Islet precursor cell (in vitro differentiated cells): Measurements from ENCODE around the gene KIAA0930.
"Not testable (repeated sequence)": the region's sequence is repeated elsewhere in the genome, so short reads cannot be mapped to it uniquely, and the experiment has no call there.

ENCODE experiments used
- DNase-seq: peaks from one replicate; pipeline ENCODE4 v3.0.0-alpha.2; 2018

KIAA0930 gene

DNA sequence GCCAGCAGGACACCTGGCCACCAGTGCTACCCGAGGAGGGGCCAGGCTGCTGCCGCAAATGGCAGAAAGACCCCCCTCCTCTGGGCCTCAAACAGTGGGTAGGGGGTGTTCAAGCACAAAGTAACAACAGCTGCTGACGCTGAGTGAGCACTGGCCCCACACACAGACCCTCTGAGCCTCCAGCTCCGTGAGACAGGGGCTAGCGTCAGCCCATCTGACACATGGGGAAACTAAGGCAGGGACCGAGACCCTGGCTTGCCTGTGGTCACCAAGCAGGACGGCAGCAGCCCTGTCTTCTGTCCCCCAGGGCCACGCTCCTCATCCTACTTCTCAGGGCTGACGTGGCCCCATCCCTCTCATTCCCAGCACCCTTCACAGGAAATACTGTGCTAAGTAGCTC lies 40.5 kb downstream of the KIAA0930 start:
- DNase-seq, result no peak

DNA sequence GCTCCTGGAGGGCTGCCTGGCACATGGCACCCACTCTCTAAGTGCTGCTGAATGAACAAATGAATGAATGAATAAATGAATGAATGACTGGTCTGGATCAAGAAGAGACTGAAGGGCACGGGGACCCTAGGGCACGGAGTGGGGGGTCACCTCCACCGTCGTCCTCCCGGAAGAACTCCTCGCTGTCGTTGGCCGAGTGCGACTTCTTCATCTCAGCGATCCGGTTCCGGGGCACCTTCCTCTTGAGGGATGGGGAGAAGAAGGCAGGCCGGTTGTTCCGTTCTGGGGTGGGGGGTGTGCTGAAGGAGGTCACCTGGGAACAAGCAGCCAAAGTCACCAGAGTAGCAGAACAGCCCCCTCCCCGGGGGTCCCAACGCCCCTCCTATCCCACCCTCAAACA lies 41.0 kb downstream of the KIAA0930 start:
- DNase-seq, result no peak

DNA sequence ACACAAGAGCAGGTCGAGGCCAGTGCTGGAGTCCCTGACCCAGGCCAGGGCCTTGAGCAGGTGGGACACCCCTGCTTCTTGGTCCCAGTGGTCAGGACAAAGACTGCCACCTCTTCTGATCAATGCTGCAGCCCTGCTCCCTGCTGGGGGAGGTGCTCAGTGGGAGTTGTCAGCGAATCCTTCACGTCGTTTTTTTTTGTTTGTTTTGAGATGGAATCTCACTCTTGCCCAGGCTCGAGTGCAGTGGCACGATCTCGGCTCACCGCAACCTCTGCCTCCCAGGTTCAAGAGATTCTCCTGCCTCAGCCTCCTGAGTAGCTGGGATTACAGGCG lies 42.3 kb downstream of the KIAA0930 start:
- DNase-seq, result no peak

DNA sequence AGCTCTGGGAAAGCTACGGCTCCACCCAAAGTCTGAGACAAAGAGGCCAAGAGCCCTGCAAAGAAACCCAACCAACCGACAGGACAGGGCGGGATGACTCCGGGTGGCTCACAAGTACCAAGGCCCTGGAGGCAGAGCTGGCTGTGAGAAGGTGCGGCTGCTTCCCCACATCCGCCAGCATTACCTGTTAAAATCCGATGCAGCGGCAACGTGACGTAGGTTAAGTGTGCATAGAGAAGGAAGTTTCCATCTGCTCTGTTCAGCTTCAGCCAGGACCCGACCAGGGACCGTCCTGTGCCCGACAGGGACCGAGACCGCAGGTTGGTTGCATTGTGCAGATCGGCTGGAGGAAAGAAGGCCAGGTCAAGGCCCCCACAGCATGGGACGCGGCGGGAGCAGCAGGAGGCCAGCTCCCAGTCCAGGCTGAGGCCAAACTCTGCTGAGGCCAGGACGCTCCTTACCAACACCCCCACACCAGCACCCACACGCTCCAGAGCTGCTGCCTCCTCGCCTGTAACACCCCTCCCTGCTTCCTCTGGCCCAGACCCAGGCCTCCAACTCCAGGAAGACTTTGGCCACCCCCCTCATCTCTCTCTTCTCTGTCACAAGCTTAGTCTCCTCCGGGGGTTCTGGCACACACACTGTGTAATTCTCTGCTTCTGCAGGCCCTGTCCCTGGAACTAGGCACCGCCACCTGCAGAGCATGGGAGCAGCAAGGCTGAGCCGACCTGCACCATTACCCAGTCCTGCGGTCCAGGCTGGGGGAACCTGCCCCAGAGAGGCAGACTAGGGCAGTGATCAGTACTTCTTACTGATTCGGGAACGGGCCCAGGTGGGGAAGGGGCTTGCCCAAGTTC lies 42.9 kb downstream of the KIAA0930 start:
- DNase-seq, result no peak

DNA sequence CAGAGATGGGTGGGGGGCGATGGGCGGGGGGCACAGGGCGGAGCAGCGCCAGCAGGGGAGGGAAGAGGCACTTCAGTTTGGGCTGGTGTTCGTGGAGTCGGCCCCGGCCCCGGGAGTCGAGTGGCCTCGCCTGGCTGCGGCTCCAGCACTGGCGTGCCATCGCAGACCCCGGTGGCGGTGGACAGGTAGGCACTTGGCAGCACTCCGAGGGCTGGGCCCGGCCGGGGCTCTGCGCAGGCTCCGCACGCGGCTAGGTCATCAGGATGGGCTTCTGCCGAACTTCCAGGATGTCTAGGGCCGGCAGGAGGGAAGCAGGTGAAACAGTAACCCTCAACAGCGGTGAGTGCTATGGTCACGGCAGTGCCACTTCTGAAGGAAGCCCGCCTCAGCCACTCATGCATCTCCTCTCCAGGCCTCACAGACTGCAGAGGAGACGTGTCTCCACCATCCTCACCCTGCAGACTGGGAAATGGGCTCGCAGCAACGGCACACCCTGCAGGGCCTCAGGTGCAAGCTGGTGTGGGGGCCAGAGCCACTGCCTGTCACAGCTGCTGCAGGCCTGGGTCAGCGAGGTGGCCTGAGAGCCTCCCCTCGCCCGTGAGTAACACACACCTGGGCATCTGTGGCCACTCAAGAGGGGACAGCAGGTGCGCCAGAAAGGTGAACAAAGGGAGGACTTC lies 43.6 kb downstream of the KIAA0930 start:
- DNase-seq, result no peak

DNA sequence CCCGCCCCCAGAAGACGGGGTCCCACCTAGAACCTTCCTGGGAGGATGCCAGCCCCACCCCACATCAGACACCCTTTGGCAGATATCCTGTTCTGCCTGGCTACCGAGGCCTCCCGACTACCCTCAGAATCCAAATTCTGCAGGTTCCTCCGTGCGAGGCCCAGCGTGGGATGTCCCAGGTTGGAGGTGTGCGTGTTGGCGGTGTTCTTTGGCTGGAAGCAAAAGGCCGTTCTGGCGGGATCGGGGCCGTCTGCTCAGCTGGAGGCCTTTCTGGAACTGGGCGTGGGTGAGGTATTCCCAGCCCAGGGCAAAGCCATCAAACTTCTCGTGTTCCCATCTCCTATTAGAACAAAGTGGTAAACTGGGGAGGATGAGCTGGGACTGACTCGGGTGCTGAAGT lies 44.4 kb downstream of the KIAA0930 start:
- no peak for DNase-seq

DNA sequence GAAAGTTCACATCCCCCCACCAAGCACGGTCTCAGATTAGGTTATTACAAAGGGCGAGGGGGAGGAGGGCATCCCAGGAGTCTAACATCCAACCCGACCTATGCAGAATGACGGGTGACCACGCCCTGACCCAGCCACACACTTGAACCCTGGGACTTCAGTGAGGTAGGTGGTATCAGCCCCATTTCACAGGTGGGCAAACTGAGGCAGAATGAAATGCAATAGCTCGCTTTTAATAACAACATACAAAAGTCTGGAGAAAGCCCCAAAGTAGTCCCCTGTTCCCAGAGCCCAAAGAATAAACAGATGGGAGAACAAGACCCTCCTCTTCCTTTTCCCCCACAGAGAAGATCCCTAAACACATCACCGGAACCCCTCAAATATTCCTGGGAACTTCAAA lies 45.1 kb downstream of the KIAA0930 start:
- no peak for DNase-seq

DNA sequence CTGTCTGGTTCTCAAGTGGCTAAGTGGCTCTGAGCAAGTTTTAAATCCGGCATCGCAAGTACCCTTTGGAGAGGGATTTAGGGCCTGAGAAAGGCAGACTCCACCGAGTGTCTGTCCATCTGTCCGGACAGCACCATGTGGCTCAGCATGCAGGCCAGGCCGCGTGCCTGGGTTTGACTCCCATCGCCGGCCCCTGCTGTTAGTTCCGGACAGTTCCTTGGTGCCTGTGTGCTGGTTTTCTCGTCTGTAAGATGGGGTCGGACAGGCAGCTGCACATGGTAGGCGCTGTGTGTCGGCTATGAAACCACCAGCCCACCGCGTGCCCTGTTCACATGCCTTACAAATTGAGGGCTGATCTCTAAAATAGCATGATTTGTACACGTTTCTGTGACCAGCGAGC lies 46.0 kb downstream of the KIAA0930 start:
- no peak for DNase-seq

DNA sequence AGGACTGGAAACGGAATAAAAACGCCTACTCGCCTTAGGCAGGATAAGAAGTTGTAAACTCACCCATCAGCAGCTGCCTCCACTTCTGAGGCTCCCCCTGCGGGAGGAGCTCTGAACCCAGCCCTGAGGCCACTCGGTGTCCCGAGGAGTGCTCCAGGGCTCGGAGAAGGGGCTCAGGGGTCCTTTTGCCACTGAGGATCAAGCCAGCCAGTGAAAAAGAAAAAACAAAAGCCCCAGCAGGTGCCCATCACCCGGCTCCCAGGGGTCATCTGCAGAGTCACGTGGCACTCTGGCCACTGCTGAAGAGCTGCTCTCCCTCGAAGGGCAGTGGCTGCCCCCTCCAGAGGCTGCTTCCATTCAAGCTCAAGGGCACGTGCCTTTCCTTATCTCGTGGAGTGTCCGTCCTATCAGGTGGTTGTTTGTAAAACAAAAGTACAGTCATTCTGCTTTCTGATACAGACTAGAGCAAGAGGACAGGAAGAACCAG lies 48.0 kb downstream of the KIAA0930 start:
- DNase-seq, result peak; percentile 62

DNA sequence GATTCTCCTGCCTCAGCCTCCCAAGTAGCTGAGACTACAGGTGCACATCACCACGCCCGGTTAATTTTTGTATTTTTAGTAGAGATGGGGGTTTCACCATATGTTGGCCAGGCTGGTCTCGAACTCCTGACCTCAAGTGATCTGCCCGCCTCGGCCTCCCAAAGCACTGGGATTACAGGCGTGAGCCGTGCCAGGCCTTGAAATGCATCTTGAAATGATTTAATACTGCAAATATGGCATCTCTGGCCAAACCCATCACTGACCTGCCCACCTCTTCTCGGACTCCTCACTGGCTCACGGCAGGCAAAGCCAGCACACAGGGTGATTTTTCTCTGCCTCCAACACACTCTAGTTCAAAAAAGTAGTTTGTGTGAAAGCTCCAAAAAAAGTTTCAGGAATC lies 48.9 kb downstream of the KIAA0930 start:
- not testable (repeated sequence) for DNase-seq

DNA sequence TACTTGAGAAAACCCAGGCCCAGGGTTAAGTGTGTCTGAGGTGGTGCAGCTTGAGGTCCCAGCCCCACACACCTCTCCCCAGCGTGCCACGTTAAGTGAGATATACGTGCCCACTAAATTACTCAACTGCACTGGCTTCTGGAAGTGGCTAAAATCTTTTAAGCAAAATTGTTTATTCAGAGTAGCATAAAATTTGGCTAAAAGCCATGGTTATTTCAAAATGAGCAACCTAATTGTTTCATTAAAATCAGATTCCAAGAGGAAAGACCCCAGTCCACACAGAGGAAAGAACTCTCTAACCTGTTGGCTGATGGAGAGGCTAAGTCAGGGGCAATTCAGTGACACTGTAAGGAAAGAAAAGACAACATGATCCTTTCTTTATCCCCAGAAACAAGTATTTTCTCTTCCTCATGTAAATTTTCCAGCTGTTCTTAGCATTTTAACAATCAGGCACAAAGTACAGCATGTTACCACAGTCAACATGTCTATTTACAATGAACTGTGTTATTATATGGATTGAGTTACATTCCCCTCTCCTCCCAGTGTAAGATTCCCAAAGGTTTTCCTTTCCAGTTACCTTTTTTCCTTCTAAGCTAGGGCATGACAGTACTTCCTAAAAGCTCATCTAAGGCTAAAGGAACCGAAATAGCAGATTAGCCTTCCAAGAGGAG lies 50.4 kb downstream of the KIAA0930 start:
- DNase-seq, result no peak

DNA sequence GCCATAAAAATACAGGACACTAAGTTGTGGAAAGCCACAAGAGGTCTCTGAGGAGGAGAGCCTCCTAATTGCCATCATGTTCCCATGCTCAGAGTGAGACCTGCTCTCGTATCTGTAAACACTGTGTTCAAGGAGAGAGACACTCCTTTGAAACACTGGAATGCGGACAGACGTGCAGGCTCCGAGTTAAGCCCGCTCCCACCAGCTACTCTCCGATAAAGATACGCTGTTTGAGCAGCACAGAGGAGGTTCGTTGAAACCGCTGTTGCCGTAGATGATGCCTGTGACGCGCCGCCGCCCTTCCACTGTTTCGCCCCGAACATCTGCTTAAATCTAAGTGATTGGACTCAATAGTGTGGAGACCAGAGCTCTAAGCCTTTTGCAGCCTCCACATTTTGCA lies 51.9 kb downstream of the KIAA0930 start:
- peak; percentile 59 for DNase-seq

DNA sequence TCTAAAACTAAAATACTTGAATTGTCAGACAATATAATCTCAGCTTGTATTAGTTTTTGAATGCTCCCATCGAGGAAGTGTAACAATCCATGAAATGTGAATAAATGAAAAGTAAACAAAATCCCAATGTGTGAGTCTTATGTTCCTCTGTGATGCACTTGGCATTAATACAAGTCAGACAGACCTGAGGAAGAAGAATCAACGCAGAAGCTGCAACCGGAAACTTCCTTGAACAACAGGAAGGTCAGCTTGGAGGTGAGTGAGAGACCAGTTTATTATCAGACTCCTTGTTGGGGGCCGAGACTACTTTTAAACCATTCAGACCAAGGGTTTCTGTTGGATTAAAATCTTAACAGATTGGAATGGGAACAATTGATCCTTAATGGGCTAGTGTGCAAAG lies 52.8 kb downstream of the KIAA0930 start:
- DNase-seq, result no peak

DNA sequence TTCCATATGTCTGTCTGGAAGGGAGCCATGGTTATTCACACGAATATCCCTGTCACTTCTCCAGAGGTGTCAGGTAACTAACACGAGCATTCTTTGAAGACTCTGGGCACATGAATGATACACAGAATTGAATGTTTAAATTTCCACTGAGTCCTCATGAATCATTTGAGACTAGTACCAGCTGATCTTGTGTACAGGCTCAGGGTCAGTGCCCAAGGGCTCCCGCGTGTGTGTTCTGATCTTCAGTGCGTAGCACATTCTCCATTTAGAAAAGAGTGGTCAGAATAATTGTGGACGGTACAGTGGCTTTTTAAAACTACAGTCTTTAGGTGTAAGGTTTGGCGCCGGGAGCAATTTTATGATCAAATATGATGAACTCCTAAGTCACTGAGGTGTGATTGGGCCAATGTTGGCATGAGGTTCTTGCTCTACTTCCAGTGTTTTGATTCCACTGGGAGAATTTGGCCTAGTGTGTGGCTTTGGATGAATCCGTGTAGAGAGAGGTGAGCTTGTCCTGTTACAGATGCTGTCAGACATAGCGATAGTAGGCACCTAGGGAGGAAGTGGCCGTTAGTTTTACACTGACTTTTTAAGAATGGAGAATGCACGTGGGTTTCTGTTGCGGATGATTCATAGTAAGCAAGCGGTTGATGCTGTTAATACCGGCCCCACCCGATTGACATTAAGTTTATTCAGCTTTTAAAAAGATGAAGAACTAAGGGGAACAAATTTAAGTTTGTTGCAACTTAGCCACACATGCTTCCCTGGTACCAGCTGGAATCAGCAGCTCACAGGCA lies 54.8 kb downstream of the KIAA0930 start:
- DNase-seq, result no peak

DNA sequence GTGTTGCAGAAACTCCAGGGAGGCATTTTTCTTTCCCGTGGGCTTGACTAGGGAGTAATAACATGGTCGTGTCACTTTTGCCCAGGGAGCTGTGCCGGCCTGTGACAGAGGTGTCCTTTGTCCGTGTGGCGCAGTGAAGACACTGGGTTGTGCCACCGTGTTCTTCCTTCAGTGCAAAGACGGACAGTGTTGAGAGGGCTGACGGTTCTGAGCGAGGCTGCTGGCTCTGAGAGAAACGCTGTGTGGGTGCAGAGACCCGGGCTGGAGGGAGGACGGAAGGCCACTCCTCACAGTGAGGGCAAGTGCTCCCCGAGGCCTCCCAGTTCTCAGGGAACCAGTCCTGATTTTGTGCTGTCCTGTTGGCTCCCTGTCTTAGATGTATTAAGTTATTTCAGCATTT lies 56.7 kb downstream of the KIAA0930 start:
- no peak for DNase-seq

DNA sequence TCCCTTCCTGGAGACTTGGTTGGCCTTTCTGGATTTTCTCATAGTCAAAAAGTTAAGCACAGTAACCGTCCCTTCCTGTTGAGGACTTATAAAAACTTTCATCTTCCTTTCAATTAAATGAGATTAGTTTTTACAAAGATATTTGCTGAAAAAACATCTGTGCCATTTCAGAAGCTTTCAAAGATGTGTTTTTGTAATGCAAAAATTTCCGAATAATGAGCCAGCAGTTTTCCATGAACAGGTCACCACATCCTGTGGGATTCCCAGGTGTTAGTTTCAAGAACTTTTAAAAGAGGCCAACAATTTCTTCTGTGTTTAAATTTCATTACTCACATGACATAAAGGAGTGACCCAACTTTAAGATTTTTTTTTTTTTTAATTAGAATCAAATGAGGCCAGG lies 58.9 kb downstream of the KIAA0930 start:
- no peak for DNase-seq

DNA sequence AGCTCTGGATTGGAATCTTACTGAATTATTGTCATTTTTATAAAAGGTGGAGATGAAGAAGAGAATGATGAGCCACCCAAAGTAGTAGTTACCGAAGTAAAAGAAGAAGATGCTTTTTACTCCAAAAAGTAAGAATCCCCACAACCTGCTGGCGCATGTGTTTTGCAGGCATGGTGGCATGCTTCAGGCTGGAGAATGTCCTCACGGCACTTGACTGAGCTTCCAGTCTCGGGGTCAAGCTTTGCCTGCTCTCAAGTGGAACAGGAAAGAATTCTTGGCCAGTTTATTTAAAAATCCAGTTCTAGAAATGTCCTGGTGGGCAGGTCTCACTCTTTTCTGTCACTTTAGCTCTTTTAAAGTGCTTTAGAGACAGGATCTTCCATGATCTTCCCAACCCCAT lies 59.5 kb downstream of the KIAA0930 start:
- no peak for DNase-seq

DNA sequence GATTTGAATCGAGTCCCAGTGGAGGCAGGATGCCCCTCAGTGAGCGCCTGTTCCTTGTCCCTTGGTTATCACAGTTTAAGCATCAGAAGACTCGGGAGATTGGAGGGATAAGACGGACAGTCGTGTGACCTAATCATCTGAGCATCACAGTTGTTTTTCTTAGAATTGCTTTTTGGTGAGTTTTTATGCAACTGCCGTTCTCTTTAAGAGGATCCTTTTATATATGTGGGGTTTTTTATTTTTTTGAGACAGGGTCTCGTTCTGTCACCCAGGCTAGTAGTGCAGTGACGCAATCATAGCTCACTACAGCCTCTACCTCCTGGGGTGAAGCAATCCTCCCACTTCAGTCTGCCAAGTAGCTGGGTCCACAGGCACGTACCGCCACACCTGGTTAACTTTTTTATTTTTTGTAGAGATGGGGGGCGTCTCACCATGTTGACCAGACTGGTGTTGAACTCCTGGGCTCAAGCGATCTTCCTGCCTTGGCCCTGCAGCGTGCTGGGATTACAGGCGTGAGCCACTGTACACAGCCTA lies 60.5 kb downstream of the KIAA0930 start:
- DNase-seq, result no peak

DNA sequence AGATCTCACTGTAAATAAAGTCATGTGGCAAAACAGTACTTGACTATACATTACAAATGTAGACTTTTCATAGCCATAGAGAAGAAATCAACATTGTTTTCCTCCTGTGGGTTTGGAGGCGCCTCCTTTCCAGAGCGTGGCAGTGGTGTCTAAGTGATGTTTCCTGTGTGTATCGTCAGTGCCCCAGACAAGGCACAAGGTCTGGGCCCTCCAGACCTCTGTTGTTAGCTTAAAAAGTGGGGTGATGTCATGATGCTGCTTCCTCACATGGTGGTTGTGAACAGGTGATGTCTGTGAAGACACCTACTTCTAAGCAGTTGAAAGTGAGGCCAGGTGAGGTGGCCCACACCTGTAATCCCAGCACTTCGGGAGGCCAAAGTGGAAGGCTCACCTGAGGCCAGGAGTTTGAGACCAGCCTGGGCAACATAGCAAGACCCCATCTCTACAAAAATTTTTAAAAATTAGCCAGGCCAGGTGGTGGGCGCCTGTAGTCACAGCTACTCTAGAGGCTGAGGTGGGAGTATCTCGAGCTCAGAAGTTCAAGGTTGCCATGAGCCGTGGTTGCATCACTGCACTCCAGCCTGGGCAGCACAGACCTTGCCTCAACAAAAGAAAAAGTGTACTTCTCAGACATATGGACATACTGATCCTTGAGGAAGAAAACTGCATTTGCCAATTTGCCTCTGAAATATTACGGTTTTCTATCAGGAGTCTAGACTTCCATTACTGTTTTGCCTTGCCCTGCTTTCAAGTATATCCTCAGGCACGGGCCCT lies 61.2 kb downstream of the KIAA0930 start:
- DNase-seq, result no peak

DNA sequence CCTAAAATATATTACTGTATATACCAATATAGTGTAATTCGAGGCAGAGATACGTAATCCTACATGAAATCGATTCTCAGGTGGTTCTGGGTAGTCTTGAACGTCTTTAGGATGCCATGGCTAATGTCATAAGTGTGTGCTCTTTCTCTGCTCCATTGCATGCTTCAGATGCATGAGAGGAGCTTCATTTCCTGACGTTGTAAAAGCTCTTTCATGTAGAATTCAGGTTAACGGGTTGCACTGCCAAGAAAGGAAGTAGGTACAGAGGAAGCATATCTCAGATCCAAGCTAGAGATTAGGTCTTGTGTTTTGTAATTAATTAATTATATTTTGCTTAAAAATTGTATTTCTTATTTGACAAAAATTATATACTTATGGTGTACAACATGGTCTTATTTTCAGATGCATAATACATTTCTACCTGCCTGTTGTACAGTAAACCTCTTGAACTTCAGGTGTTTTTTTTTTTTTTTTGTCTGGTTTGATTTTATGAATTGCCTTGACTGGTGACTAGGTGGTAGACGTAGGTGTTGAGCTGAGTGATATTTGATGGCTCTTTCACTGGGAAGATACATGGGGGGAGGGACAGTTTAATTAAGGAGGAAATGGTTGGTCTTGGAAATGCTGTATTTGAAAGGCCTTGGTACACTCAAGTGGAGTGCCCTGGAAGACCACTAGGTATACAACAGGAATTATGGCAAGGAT lies 67.7 kb downstream of the KIAA0930 start:
- no peak for DNase-seq

DNA sequence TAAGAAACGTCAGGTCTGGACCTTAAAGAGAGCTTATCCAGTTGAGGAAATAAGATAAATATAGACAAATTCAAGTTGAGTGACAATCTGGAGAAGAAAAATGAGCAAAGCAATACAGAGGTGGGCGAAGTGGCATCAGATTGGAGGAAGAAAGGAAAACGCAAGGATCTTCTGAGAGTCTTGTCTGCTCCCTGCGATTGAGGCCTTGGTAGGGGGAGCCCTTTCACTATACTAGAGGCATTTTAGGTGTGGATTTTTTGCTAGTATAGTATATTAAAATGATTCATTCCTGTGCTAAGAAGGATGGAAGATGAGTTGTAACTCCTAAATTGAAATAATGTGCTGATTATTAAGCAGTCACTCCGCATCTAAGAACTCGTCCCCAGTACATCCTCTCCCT lies 68.9 kb downstream of the KIAA0930 start:
- DNase-seq, result no peak
